GM21786 (cell line): ENCODE results near the gene ID3.

Experiments used
- ATAC-seq: cut with Tn5 transposase; IDR thresholded peaks from one replicate; pipeline ENCODE4 v1.9.1; 2021; ENCODE audit not compliant: unreplicated experiment

Gene ID3

DNA sequence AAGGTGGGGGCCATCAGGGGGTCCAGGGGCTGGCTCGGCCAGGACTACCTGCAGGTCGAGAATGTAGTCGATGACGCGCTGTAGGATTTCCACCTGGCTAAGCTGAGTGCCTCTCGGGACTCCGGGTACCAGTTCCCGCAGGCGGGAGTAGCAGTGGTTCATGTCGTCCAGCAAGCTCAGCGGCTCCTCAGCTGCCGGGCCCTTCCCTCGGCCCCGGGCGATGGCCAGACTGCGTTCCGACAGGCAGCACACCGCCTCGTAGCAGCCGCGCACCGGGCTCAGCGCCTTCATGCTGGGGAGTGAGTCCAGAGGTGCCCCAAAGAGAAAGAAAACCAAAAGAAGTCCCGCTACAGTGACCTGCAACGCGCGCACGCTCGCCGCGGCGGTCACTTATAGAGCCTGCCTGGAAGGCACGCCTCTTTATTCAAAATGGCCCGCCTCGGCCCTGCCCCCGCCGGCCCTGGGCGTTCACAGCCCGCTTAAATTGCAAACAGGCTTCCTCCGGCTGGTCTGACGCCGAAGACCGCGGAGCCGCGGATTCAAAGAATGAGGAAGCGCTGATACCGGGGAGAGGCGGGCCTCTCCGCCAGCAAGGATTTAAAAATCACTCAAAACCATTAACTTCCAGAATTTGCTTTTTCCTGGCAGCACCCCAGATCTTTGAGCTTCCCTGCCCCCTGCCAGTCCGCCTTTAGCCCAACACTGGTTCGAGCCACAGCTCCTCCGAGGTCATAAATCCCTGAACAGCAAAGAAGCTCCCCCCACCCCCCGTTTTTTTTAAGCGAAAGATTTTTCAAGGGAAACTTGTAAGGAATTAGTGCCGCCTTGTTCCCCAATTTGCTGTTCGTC, at the start of gene ID3:
Gene ID3 (minus strand): TSS at position 366 of the 849 bp plus-strand sequence. CDS start 75 bp downstream, at position 291.
- peak; percentile 55 for ATAC-seq

GRCh38 chr1:23607944-23608343, 48.6 kb upstream of the ID3 start:
- ATAC-seq, result no peak

- ATAC-seq, result no peak
These were observed 42.9 kb upstream of the ID3 start for GRCh38 chr1:23601968-23602876.

GRCh38 chr1:23601135-23601967, 42.0 kb upstream of the ID3 start:
- no peak for ATAC-seq

DNA sequence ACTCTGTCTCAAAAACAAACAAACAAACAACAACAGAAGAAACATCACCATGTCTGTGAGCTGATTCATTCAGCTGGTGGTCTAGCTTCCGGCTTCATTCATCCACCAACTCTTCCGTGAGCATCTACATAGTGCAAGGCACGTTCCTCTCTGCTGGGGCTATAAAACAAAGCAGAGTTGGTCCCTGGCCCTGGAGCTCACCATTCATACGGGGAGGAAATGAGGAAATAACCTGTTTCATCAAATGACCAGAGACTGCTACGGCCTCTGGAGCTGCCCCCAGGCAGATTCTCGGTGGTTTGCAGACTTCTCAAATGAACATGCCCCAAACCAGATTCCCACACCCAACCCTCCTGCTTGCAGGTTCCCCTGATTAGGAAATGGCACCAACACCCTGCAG, 41.0 kb upstream of the ID3 start:
- ATAC-seq, result no peak

- no peak for ATAC-seq
These were observed 39.8 kb upstream of the ID3 start for GRCh38 chr1:23599125-23599524.

GRCh38 chr1:23598424-23598823, 39.1 kb upstream of the ID3 start:
- ATAC-seq, result no peak

GRCh38 chr1:23597635-23598388, 38.5 kb upstream of the ID3 start:
- ATAC-seq, result no peak

DNA sequence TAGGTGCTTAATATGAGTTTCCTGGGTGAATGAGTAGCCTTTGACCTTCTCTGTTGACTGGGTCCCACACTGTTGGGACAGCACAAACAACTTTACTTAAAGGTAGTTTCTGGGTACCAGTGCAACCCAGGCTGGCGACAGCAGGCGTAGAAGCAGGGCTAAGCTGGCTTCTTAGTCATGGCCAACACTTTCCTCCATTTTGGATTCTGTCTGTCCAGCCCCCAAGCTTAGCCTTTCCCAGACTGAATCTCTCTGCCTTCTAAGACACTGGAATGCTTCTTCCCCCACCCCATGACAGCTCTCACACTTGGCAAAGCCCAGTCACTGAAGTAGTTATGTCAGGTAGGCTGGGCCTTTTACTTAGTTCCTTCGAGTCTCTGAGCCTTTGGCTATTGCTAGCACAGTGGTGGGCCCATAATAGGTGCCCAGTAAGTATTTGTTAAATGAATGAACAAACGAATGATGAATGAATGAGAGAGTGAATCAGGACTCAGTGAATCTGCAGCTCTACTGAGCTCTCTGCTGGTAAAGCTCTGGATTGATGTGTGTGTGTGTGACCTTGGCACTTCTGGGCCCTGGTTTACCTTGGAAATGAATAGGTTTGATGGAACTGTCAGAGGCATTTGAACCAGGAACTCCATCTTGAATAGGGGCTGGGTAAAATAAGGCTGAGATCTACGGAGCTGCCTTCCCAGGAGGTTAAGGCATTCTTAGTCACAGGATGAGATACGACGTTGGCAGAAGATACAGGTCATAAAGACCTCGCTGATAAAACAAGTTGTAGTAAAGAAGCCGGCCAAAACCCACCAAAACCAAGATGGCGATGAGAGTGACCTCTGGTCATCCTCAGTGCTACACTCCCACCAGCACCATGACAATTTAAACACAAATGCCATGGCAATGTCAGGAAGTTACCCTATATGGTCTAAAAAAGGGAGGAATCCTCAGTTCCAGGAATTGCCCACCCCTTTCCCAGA, 37.4 kb upstream of the ID3 start:
- no peak for ATAC-seq

DNA sequence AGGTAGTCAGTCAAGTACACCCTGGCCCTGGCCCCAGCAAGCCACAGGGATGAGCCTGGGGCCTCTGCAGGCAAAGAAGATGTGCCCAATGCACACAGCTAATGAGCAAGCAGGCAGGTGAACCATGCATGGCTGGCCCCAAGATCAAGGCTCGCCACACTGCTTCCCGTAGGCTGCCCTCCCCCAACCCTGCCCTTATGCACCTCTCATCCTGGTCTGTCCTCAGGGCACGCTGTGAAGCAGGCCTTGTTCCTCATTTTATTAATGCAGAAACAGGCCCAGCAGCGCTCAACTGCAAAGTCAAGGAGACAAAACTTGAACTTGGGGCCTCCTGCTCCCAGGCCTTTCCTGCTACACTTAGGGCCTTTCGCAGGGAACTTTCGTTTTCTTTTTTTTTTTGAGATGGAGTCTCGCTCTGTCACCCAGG, 35.6 kb upstream of the ID3 start:
- ATAC-seq, result peak; percentile 33

- no peak for ATAC-seq
These were observed 35.0 kb upstream of the ID3 start for GRCh38 chr1:23594149-23594907.

GRCh38 chr1:23593556-23594148, 34.4 kb upstream of the ID3 start:
- ATAC-seq, result no peak

- ATAC-seq, result no peak
These were observed 33.8 kb upstream of the ID3 start for GRCh38 chr1:23593042-23593521.

GRCh38 chr1:23592209-23592892, 33.0 kb upstream of the ID3 start:
- ATAC-seq, result no peak

DNA sequence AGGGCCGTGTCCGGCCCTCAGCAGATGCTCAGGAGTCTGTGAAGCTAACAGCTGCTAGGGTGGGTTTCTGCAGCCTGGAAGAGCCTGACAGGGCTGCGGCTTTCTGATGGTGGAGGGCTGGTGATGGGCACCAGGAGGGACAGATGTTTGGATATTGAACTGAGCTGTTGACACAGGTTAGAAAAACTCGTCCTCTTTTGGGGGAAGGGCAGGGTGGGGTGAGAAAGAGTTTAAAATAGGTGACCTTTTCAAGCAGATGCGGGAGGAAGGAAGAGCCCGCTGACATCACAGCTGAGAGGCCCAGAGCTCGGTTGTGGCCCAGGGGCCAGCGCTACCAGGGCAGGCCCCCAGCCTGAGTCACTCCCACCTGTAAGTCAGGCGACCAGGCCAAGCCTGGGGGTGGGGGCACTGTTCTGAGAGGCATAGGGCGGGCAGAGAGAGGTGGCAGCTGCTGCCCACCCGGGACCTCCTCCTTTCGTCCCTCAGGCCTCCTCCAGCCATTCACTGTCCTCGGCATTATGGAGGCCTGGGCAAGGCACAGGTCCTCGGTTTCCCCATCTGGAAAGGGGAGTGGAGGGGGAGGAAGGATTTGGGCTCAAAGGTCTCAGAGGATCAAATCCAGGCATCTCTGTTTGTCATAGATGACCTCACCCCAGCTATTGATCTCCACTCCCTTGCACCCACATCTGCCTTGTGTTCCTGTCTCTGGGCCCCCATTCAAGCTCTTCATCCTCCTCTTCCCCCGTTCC, 32.3 kb upstream of the ID3 start:
- peak; percentile 44 for ATAC-seq

GRCh38 chr1:23590058-23590783, 30.9 kb upstream of the ID3 start:
- no peak for ATAC-seq
